Osteoblast (primary cell): ENCODE data around the gene SLC9A3. TPM values are rescaled to one million over a fixed set of nuclear protein-coding genes. Genes with fewer than 3 reads are reported as not detected.

ENCODE experiments used
- DNase-seq: peaks from one replicate; pipeline ENCODE4 v3.0.0; 2011; ENCODE audit warnings: low spot score, mixed read lengths; ENCODE audit not compliant: insufficient read length; ENCODE audit errors: missing footprints
- H2AFZ ChIP-seq: 2 replicates; pipeline ENCODE4 v1.6.0; 2011; ENCODE audit warnings: mild to moderate bottlenecking, low read length
- H3K27ac ChIP-seq: 2 replicates; pipeline ENCODE4 v1.5.1; 2011; ENCODE audit warnings: mild to moderate bottlenecking, low read depth, low read length, moderate library complexity
- H3K27me3 ChIP-seq: 2 replicates; pipeline ENCODE4 v1.6.0; 2012; ENCODE audit warnings: mild to moderate bottlenecking, control low read depth, inconsistent platforms, low read length, moderate library complexity; ENCODE audit not compliant: insufficient read depth
- H3K36me3 ChIP-seq: 2 replicates; pipeline ENCODE4 v1.5.1; 2011; ENCODE audit warnings: mild to moderate bottlenecking, low read length, control low read depth, moderate library complexity; ENCODE audit not compliant: insufficient read depth
- H3K4me1 ChIP-seq: 2 replicates; pipeline ENCODE4 v1.5.1; 2011; ENCODE audit warnings: mild to moderate bottlenecking, low read length, control low read depth, moderate library complexity; ENCODE audit not compliant: insufficient read depth
- H3K4me2 ChIP-seq: 2 replicates; pipeline ENCODE4 v1.6.0; 2011; ENCODE audit warnings: mild to moderate bottlenecking, low read length; ENCODE audit not compliant: insufficient read depth
- H3K4me3 ChIP-seq: fragments of 200-600 bp; sonication (generic); 3 replicates; pipeline ENCODE4 v1.5.1; 2012; ENCODE audit warnings: mild to moderate bottlenecking, low read length, inconsistent platforms; ENCODE audit not compliant: insufficient read depth
- H3K79me2 ChIP-seq: 2 replicates; pipeline ENCODE4 v1.6.0; 2012; ENCODE audit warnings: mild to moderate bottlenecking, low read length, control low read depth, inconsistent platforms; ENCODE audit not compliant: insufficient read depth
- H3K9me3 ChIP-seq: 2 replicates; pipeline ENCODE4 v1.5.1; 2011; ENCODE audit warnings: low read depth, low read length, control low read depth
- H4K20me1 ChIP-seq: 2 replicates; pipeline ENCODE4 v1.6.0; 2012; ENCODE audit warnings: mild to moderate bottlenecking, low read length, control low read depth; ENCODE audit not compliant: insufficient read depth
- CTCF ChIP-seq: IDR thresholded peaks from 2 replicates; pipeline ENCODE4 v1.5.1; 2011; ENCODE audit warnings: mild to moderate bottlenecking, low read depth, low read length, moderate library complexity; ENCODE audit errors: extremely low read depth
- total RNA-seq: library from RNA; depleted of rRNA; stranded (reverse); fragments of >200 nt; gene quantifications from 2 replicates; pipeline ENCODE4 v1.2.3, GENCODE V29; 2012

SLC9A3 gene
- total RNA-seq, 1 donor: 1.4 TPM

GRCh38 chr5:432928-433791 lies 91.1 kb downstream of the SLC9A3 start:
- Histone ChIP-seq H3K27me3 (no peaks in the 10 kb centered on the region), H3K4me3 (no peak overlapping the region), H3K4me1 (peaks cover 12% of the 10 kb centered on the region), H4K20me1 (no peaks in the 10 kb centered on the region), H3K4me2 (no peak overlapping the region), H2AFZ (no peak overlapping the region), H3K9me3 (no peaks in the 10 kb centered on the region), H3K36me3 (peaks cover 73% of the 10 kb centered on the region), H3K27ac (no peak overlapping the region), H3K79me2 (no peaks in the 10 kb centered on the region)
- TF ChIP-seq CTCF: no peak
- peak; percentile 80 for DNase-seq

- TF ChIP-seq CTCF: no peak
- Histone ChIP-seq H3K27ac (no peak overlapping the region), H3K27me3 (no peaks in the 10 kb centered on the region), H4K20me1 (no peaks in the 10 kb centered on the region), H3K4me2 (no peak overlapping the region), H3K36me3 (peaks cover 81% of the 10 kb centered on the region), H3K79me2 (no peaks in the 10 kb centered on the region), H3K4me3 (no peak overlapping the region), H3K4me1 (peaks cover 12% of the 10 kb centered on the region), H2AFZ (no peak overlapping the region), H3K9me3 (no peaks in the 10 kb centered on the region)
- DNase-seq: peak; percentile 81
These were observed 91.9 kb downstream of the SLC9A3 start for GRCh38 chr5:432201-432927.

- no peak overlapping the region for H3K4me2 ChIP-seq
- H3K27ac ChIP-seq: peak overlapping the region; percentile 23
- H3K36me3 ChIP-seq: peaks cover 85% of the 10 kb centered on the region
- TF ChIP-seq CTCF: no peak
- no peak overlapping the region for H2AFZ ChIP-seq
- H4K20me1 ChIP-seq: no peaks in the 10 kb centered on the region
- no peaks in the 10 kb centered on the region for H3K27me3 ChIP-seq
- H3K4me1 ChIP-seq: peaks cover 12% of the 10 kb centered on the region
- H3K4me3 ChIP-seq: no peak overlapping the region
- DNase-seq: peak; percentile 72
- H3K9me3 ChIP-seq: no peaks in the 10 kb centered on the region
- H3K79me2 ChIP-seq: no peaks in the 10 kb centered on the region
These were observed 92.6 kb downstream of the SLC9A3 start for GRCh38 chr5:431711-432050.
